Erythroblast (primary cell): Measurements from ENCODE around the gene PTGIR.

ENCODE experiments used
- GATA1 ChIP-seq: IDR thresholded peaks from 2 replicates; pipeline ENCODE4 v1.6.1; 2011; ENCODE audit warnings: low read depth, mild to moderate bottlenecking, control low read depth, low read length, moderate library complexity
- POLR2A ChIP-seq: IDR thresholded peaks from 2 replicates; pipeline ENCODE4 v1.6.1; 2011; ENCODE audit warnings: mild to moderate bottlenecking, low read length

- TF ChIP-seq POLR2A (no peak), GATA1 (no peak)
These were observed 45.9 kb upstream of the PTGIR start for GRCh38 chr19:46670813-46671212.
